ENCODE data around the gene WDTC1. TPM values are rescaled to one million over a fixed set of nuclear protein-coding genes. Genes with fewer than 3 reads are reported as not detected.
"Not testable (repeated sequence)": the region's sequence is repeated elsewhere in the genome, so short reads cannot be mapped to it uniquely, and the experiment has no call there.

WDTC1 gene
- total RNA-seq, 1 experiment from 2014 or later = 37.1 TPM

- CTCF ChIA-PET = interaction anchor here (0.6 kb wide), 1 partner anchor 166 kb away, joined by 8 read pairs; no protein-coding TSS in a partner anchor
Measured at GRCh38 chr1:27220096-27220495, 14.3 kb upstream of the WDTC1 start.

GRCh38 chr1:27220702-27221497 lies 13.5 kb upstream of the WDTC1 start:
- H3K4me2 ChIP-seq; H3K4me3 ChIP-seq; H3F3A ChIP-seq (ENCODE audit: insufficient read depth, low read depth); H3K79me2 ChIP-seq (ENCODE audit: low read depth); H3K36me3 ChIP-seq (ENCODE audit: low read depth); H3K27ac ChIP-seq; H3K27me3 ChIP-seq (ENCODE audit: insufficient read depth, low read depth); BruUV-seq (replicated peaks); intact Hi-C loops (cut with micrococcal nuclease; ENCODE audit: unreplicated experiment); H2AFZ ChIP-seq; H3K4me1 ChIP-seq (replicated peaks; ENCODE audit: insufficient read depth); H3K9me2 ChIP-seq (ENCODE audit: insufficient read depth); H4K20me1 ChIP-seq (ENCODE audit: insufficient read depth); DNase-seq; H3K9me3 ChIP-seq (ENCODE audit: insufficient read depth, low read depth): not testable (repeated sequence)
- CTCF ChIA-PET = interaction anchor here (0.6 kb wide), 1 partner anchor 167 kb away, joined by 8 read pairs; no protein-coding TSS in a partner anchor
- POLR2A ChIA-PET (ENCODE audit: unreplicated experiment) = interaction anchor here (0.6 kb wide), 1 partner anchor 96 kb away, joined by 16 read pairs; no protein-coding TSS in a partner anchor

More at GRCh38 chr1:27220096-27220495, 14.3 kb upstream of the WDTC1 start:
- POLR2A ChIA-PET (ENCODE audit: unreplicated experiment) = interaction anchor here (0.6 kb wide), 1 partner anchor 95 kb away, joined by 16 read pairs; no protein-coding TSS in a partner anchor
- Histone ChIP-seq H3K27me3 (ENCODE audit: insufficient read depth, low read depth) (no peaks in the 10 kb centered on the region), H3K9me2 (ENCODE audit: insufficient read depth) (no peaks in the 10 kb centered on the region), H3K27ac (no peak overlapping the region), H3K4me1 (replicated peaks; ENCODE audit: insufficient read depth) (no peaks in the 10 kb centered on the region), H3K4me2 (no peak overlapping the region), H3K79me2 (ENCODE audit: low read depth) (no peaks in the 10 kb centered on the region), H3K9me3 (ENCODE audit: insufficient read depth, low read depth) (no peaks in the 10 kb centered on the region), H3K36me3 (ENCODE audit: low read depth) (no peaks in the 10 kb centered on the region), H2AFZ (no peak overlapping the region), H4K20me1 (ENCODE audit: insufficient read depth) (no peaks in the 10 kb centered on the region), H3F3A (ENCODE audit: insufficient read depth, low read depth) (no peaks in the 10 kb centered on the region), H3K4me3 (no peak overlapping the region)
- DNase-seq = no peak
- BruUV-seq (replicated peaks) = no TSS peak
- TF ChIP-seq EZH2 (IDR thresholded peaks at IDR 0.05; ENCODE audit: low read depth) = no peak
- no peak for TF ChIP-seq CTCF (conservative IDR thresholded peaks at IDR 0.05)
- intact Hi-C loops (cut with micrococcal nuclease; ENCODE audit: unreplicated experiment) = no loop called here

- POLR2A ChIA-PET (ENCODE audit: unreplicated experiment) = no interaction called here
- no peaks in the 10 kb centered on the region for H3K27me3 ChIP-seq (ENCODE audit: insufficient read depth, low read depth)
- TF ChIP-seq CTCF (conservative IDR thresholded peaks at IDR 0.05) (no peak), EZH2 (IDR thresholded peaks at IDR 0.05; ENCODE audit: low read depth) (no peak)
- BruUV-seq (replicated peaks) = no TSS peak
- no peak overlapping the region for H3K4me2 ChIP-seq
- no peaks in the 10 kb centered on the region for H3K9me2 ChIP-seq (ENCODE audit: insufficient read depth)
- DNase-seq = no peak
- 0 out of 2 replicates have a peak, but pooled peaks cover 3% of the 10 kb centered on the region for H3F3A ChIP-seq (ENCODE audit: insufficient read depth, low read depth)
- H4K20me1 ChIP-seq (ENCODE audit: insufficient read depth) = no peaks in the 10 kb centered on the region
- no peak overlapping the region for H3K4me3 ChIP-seq
- CTCF ChIA-PET = no interaction called here
- no peak overlapping the region for H3K27ac ChIP-seq
- intact Hi-C loops (cut with micrococcal nuclease; ENCODE audit: unreplicated experiment) = no loop called here
- no peaks in the 10 kb centered on the region for H3K9me3 ChIP-seq (ENCODE audit: insufficient read depth, low read depth)
- no peaks in the 10 kb centered on the region for H3K4me1 ChIP-seq (replicated peaks; ENCODE audit: insufficient read depth)
- H2AFZ ChIP-seq = no peak overlapping the region
- no peaks in the 10 kb centered on the region for H3K36me3 ChIP-seq (ENCODE audit: low read depth)
- no peaks in the 10 kb centered on the region for H3K79me2 ChIP-seq (ENCODE audit: low read depth)
Measured at GRCh38 chr1:27225621-27226020, 8.8 kb upstream of the WDTC1 start.
